Activated CD8-positive, alpha-beta memory T cell treated with anti-CD3 and anti-CD28 coated beads for 36 hours (primary cell): ENCODE data around the gene RNF43. TPM values are rescaled to one million over a fixed set of nuclear protein-coding genes. Genes with fewer than 3 reads are reported as not detected.
"Not testable (repeated sequence)": the region's sequence is repeated elsewhere in the genome, so short reads cannot be mapped to it uniquely, and the experiment has no call there.

Source experiments
- CTCF ChIA-PET: fragments of 350-600 bp; sonication (Branson Sonifier 250); formaldehyde crosslinking; loops from one replicate; lab custom pipeline; 2021; ENCODE audit warnings: antibody characterized with exemption; lab: Charles Lee
- POLR2A ChIA-PET: fragments of 350-600 bp; sonication (Branson Sonifier 250); formaldehyde crosslinking; loops from one replicate; lab custom pipeline; 2021; ENCODE audit warnings: antibody characterized with exemption; lab: Charles Lee
- total RNA-seq, 2 experiments: library from RNA; stranded (reverse); gene quantifications; one replicate each; pipeline ENCODE4 v1.2.3, GENCODE V29; 2021

Gene RNF43
- total RNA-seq, 2 experiments from 2014 or later, result 0.67 to 0.78 TPM

- ChIA-PET CTCF (interaction anchor here (0.6 to 2.0 kb wide), 4 partner anchors 8 to 96 kb away, joined by 3 to 5 read pairs (median 4); no protein-coding TSS in a partner anchor), POLR2A (interaction anchor here (1.1 kb wide), 1 partner anchor 61 kb away, joined by 4 read pairs; the partner anchor contains the start of gene SUPT4H1)
Measured at GRCh38 chr17:58412961-58413586, 4.3 kb downstream of the RNF43 start.

GRCh38 chr17:58412064-58412703 is 5.2 kb downstream of the RNF43 start:
- ChIA-PET CTCF (interaction anchor here (1.2 to 2.0 kb wide), 3 partner anchors 66 to 95 kb away, joined by 3 to 5 read pairs (median 4); no protein-coding TSS in a partner anchor), POLR2A (no interaction called here)

- POLR2A ChIA-PET, result no interaction called here
- CTCF ChIA-PET, result interaction anchor here (1.5 kb wide), 1 partner anchor 94 kb away, joined by 4 read pairs; no protein-coding TSS in a partner anchor
Measured at GRCh38 chr17:58411408-58411894, 5.9 kb downstream of the RNF43 start.

GRCh38 chr17:58410714-58411407 is 6.5 kb downstream of the RNF43 start:
- CTCF ChIA-PET, result interaction anchor here (1.5 kb wide), 1 partner anchor 94 kb away, joined by 4 read pairs; no protein-coding TSS in a partner anchor
- POLR2A ChIA-PET, result no interaction called here

- ChIA-PET CTCF (no interaction called here), POLR2A (no interaction called here)
Measured at GRCh38 chr17:58409432-58409831, 7.9 kb downstream of the RNF43 start.

GRCh38 chr17:58403311-58403710 is 14.0 kb downstream of the RNF43 start:
- POLR2A ChIA-PET, result no interaction called here
- CTCF ChIA-PET, result no interaction called here

GRCh38 chr17:58402679-58403078 is 14.7 kb downstream of the RNF43 start:
- ChIA-PET POLR2A (no interaction called here), CTCF (no interaction called here)

- ChIA-PET POLR2A (no interaction called here), CTCF (no interaction called here)
Measured at GRCh38 chr17:58402047-58402446, 15.3 kb downstream of the RNF43 start.

GRCh38 chr17:58401287-58401686 is 16.0 kb downstream of the RNF43 start:
- ChIA-PET CTCF (no interaction called here), POLR2A (no interaction called here)

- ChIA-PET POLR2A (no interaction called here), CTCF (no interaction called here)
Measured at GRCh38 chr17:58400826-58401225, 16.5 kb downstream of the RNF43 start.

GRCh38 chr17:58399974-58400373 is 17.4 kb downstream of the RNF43 start:
- ChIA-PET CTCF (no interaction called here), POLR2A (no interaction called here)

- ChIA-PET CTCF (no interaction called here), POLR2A (no interaction called here)
Measured at GRCh38 chr17:58398574-58399266, 18.6 kb downstream of the RNF43 start.

- POLR2A ChIA-PET, CTCF ChIA-PET: not testable (repeated sequence)
Measured at GRCh38 chr17:58397421-58397820, 19.9 kb downstream of the RNF43 start.

- ChIA-PET CTCF (no interaction called here), POLR2A (no interaction called here)
Measured at GRCh38 chr17:58396173-58396572, 21.2 kb downstream of the RNF43 start.

- ChIA-PET POLR2A (no interaction called here), CTCF (interaction anchor here (0.6 to 1.0 kb wide), 2 partner anchors 25 to 77 kb away, joined by 3 read pairs; no protein-coding TSS in a partner anchor)
Measured at GRCh38 chr17:58394534-58395223, 22.7 kb downstream of the RNF43 start.

GRCh38 chr17:58391302-58391984 is 25.9 kb downstream of the RNF43 start:
- ChIA-PET POLR2A (no interaction called here), CTCF (interaction anchor here (2.0 kb wide), 1 partner anchor 26 kb away, joined by 6 read pairs; the partner anchor contains the start of gene RNF43)

GRCh38 chr17:58390884-58391283 is 26.4 kb downstream of the RNF43 start:
- CTCF ChIA-PET, result interaction anchor here (2.0 kb wide), 1 partner anchor 27 kb away, joined by 6 read pairs; the partner anchor contains the start of gene RNF43
- POLR2A ChIA-PET, result no interaction called here
